Neutrophil (primary cell): ENCODE measurements around the gene LRRC8C.
A peak's percentile ranks its signal among the peaks of the same experiment; 100 is the strongest.

Experiments
- H3K27ac ChIP-seq: fragments of 200-600 bp; sonication (generic); 2 replicates; pipeline ENCODE4 v1.5.1; 2016; ENCODE audit warnings: mild to moderate bottlenecking, moderate library complexity
- H3K27me3 ChIP-seq: fragments of 200-600 bp; sonication (generic); 2 replicates; pipeline ENCODE4 v1.6.0; 2016; ENCODE audit warnings: mild to moderate bottlenecking
- H3K36me3 ChIP-seq: fragments of 200-600 bp; sonication (generic); 2 replicates; pipeline ENCODE4 v1.5.1; 2017
- H3K4me1 ChIP-seq, 2 experiments: fragments of 200-600 bp in 1 of 2; sonication (generic) in 1 of 2; 1 replicate in 1 of 2; 2 replicates in 1 of 2; pipeline versions ENCODE4 v1.5.1 to v1.6.1; 2013 to 2016; ENCODE audit warnings: low read depth in 1 of 2, low read length in 1 of 2, mild to moderate bottlenecking in 1 of 2, moderate library complexity in 1 of 2; ENCODE audit not compliant: control insufficient read depth in 1 of 2, insufficient read depth in 1 of 2
- H3K4me3 ChIP-seq, 2 experiments: fragments of 200-600 bp in 1 of 2; sonication (generic) in 1 of 2; 1 replicate in 1 of 2; 2 replicates in 1 of 2; pipeline ENCODE4 v1.5.1; 2013 to 2016; ENCODE audit warnings: low read depth in 1 of 2, low read length in 1 of 2, mild to moderate bottlenecking in 1 of 2, moderate library complexity in 1 of 2
- H3K9me3 ChIP-seq: fragments of 200-600 bp; sonication (generic); 2 replicates; pipeline ENCODE4 v1.5.1; 2016
- CTCF ChIP-seq: fragments of 200-600 bp; sonication (generic); IDR thresholded peaks from 2 replicates; pipeline ENCODE4 v1.5.1; 2016; ENCODE audit warnings: antibody characterized with exemption

Gene LRRC8C

DNA sequence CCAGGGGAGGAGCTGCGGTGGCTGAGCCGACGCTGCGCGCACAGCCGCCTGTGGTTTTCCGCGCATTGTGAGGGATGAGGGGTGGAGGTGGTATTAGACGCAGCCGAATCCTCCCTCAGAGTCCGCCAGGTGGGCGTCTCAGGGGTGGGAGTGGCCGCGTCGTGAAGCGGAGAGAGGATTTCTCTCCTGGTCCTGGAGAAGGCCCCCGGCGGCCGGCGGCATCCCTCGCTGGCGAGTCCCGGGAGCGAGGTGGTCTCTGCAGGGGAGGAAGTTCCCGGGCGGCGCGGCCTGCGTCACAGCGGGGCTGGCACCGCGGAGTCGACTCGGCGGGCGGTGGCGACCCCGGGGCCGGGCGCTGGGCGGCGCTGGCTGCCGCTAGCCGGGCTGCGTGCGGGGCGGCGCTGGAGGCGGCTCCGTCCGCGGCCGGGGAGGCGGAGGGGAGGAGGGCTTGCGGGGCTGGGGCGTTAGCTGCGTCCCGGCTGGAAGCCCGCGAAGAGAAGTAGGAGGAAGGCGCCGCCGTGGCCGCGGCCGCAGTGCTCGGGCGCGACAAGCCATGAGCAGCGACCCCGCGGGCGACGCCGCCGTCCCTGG, at the start of gene LRRC8C:
TSS of gene LRRC8C (plus strand) at position 464 of the 591 bp plus-strand sequence. CDS start 53,354 bp downstream, outside the sequence.
- H3K9me3 ChIP-seq = no peaks in the 10 kb centered on the region
- H3K36me3 ChIP-seq = no peaks in the 10 kb centered on the region
- H3K27ac ChIP-seq = peak within 1 kb of the TSS; percentile 37
- peaks cover 30% of the 10 kb centered on the region for H3K27me3 ChIP-seq
- peaks cover 8 to 15% of the 10 kb centered on the region in 2 experiments for H3K4me1 ChIP-seq
- TF ChIP-seq CTCF = peak; percentile 65
- peak within 1 kb of the TSS; percentile 67 to 87 for H3K4me3 ChIP-seq

- TF ChIP-seq CTCF = no peak
- H3K4me3 ChIP-seq = no peak overlapping the region
- H3K27me3 ChIP-seq = no peaks in the 10 kb centered on the region
- no peaks in the 10 kb centered on the region for H3K4me1 ChIP-seq
- H3K9me3 ChIP-seq = no peaks in the 10 kb centered on the region
- no peaks in the 10 kb centered on the region for H3K36me3 ChIP-seq
- no peak overlapping the region for H3K27ac ChIP-seq
These were observed 48.7 kb upstream of the LRRC8C start for GRCh38 chr1:89584211-89584610.

DNA sequence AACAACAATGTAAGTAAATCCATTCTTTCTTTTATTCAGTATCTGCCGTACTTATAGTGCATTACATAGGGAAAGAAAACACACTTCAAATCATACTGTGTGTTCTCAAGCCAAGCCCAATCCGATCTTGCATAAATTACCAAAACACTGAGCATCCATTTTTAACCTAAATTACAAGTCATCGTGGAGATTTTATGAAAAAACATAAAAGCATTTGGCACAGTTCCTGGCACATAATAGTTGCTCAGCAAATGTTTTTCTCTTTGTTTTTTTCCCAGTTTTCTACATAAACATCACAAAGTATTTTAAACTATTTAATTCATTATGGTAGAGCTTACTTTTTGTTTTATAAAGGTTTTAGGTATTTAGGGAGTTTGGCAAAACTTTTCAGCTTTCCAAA, 48.1 kb upstream of the LRRC8C start:
- no peak for TF ChIP-seq CTCF
- Histone ChIP-seq H3K4me1 (no peaks in the 10 kb centered on the region), H3K36me3 (no peaks in the 10 kb centered on the region)

GRCh38 chr1:89587729-89588161, 45.2 kb upstream of the LRRC8C start:
- Histone ChIP-seq H3K9me3 (no peaks in the 10 kb centered on the region), H3K27ac (no peak overlapping the region), H3K4me1 (peaks cover 2 to 3% of the 10 kb centered on the region in 2 experiments), H3K27me3 (no peaks in the 10 kb centered on the region), H3K4me3 (no peak overlapping the region), H3K36me3 (no peaks in the 10 kb centered on the region)
- TF ChIP-seq CTCF = no peak

More for the DNA sequence above, 48.1 kb upstream of the LRRC8C start:
- Histone ChIP-seq H3K27ac (no peak overlapping the region), H3K9me3 (no peaks in the 10 kb centered on the region), H3K27me3 (no peaks in the 10 kb centered on the region), H3K4me3 (no peak overlapping the region)

DNA sequence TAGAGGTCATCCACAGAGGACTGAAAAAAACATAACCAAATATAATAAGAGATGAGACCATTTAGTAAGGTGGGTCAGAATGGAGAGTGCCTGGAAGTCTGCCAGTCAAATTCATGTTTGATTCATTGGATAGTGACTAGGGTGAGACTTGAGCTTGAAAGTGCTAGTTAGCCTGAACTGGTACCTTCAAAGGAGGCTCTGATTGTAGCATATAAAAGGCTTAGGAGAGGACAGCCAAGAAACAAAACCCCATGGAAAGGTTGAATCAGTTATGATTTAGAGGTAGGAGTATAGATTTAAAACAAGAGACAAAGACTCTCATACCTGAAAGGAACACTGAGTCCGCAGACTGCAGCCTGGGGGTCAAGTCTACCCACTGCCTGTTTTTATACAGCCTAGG, 44.4 kb upstream of the LRRC8C start:
- H3K36me3 ChIP-seq = no peaks in the 10 kb centered on the region
- H3K9me3 ChIP-seq = no peaks in the 10 kb centered on the region
- no peak overlapping the region for H3K27ac ChIP-seq
- H3K4me1 ChIP-seq = peaks cover 9 to 10% of the 10 kb centered on the region in 2 experiments
- no peak overlapping the region for H3K4me3 ChIP-seq
- no peaks in the 10 kb centered on the region for H3K27me3 ChIP-seq
- no peak for TF ChIP-seq CTCF
